Epithelial cell of esophagus (primary cell): Measurements from ENCODE around the gene RAD18.

Source experiments
- DNase-seq: peaks from one replicate; pipeline ENCODE4 v3.0.0; 2010; ENCODE audit warnings: low read depth
- H3K4me3 ChIP-seq: 2 replicates; pipeline ENCODE4 v1.5.1; 2011; ENCODE audit warnings: mild to moderate bottlenecking, low read length, control low read depth
- TF ChIP-seq, protein P1 (sequence below): IDR thresholded peaks from 2 replicates; pipeline ENCODE4 v1.5.1; 2011; ENCODE audit warnings: low read depth, mild to moderate bottlenecking, low read length, control low read depth, inconsistent platforms; ENCODE audit not compliant: insufficient read depth; ENCODE audit errors: missing control alignments

The RAD18 gene, protein sequence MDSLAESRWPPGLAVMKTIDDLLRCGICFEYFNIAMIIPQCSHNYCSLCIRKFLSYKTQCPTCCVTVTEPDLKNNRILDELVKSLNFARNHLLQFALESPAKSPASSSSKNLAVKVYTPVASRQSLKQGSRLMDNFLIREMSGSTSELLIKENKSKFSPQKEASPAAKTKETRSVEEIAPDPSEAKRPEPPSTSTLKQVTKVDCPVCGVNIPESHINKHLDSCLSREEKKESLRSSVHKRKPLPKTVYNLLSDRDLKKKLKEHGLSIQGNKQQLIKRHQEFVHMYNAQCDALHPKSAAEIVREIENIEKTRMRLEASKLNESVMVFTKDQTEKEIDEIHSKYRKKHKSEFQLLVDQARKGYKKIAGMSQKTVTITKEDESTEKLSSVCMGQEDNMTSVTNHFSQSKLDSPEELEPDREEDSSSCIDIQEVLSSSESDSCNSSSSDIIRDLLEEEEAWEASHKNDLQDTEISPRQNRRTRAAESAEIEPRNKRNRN

DNA sequence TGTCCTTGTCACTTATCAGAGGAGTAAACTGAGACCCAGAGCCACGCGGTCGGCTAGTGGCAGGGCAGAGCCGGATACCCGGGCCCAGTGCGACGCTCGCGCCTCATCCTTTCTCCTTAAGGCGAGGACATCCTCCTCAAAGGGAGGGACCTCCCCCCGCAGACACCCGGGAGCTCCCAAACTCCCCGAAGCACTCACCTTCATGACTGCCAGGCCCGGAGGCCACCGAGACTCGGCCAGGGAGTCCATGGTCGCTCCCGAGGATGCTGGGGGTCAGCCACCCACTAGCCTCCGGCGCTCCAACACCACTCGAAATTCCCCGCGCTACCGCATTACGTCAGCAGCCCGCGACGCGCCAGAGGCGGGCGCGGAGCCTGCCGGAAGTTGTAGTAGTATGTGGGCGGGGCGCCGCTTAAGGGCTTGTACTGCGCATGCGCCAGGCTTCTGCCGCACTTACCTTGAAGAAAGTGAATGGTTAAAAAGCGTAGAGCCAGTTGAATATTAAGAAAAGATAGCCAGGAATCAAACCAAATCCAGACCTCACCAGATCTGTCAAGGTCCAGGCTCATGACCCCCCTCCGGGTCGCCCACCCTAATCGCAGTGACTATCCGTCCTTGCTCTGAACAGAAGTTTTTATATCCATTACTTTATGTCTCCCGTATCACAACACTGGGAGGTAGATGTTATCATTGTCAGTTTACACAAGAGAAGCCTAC lies at the start of gene RAD18:
Gene RAD18, minus strand, starts transcription at position 336 of the 717 bp plus-strand sequence. Its CDS starts 87 bp downstream, at position 249.
- peak; percentile 91 for DNase-seq
- H3K4me3 ChIP-seq: peak within 1 kb of the TSS; percentile 77
- TF ChIP-seq, protein P1, sequence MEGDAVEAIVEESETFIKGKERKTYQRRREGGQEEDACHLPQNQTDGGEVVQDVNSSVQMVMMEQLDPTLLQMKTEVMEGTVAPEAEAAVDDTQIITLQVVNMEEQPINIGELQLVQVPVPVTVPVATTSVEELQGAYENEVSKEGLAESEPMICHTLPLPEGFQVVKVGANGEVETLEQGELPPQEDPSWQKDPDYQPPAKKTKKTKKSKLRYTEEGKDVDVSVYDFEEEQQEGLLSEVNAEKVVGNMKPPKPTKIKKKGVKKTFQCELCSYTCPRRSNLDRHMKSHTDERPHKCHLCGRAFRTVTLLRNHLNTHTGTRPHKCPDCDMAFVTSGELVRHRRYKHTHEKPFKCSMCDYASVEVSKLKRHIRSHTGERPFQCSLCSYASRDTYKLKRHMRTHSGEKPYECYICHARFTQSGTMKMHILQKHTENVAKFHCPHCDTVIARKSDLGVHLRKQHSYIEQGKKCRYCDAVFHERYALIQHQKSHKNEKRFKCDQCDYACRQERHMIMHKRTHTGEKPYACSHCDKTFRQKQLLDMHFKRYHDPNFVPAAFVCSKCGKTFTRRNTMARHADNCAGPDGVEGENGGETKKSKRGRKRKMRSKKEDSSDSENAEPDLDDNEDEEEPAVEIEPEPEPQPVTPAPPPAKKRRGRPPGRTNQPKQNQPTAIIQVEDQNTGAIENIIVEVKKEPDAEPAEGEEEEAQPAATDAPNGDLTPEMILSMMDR: no peak

DNA sequence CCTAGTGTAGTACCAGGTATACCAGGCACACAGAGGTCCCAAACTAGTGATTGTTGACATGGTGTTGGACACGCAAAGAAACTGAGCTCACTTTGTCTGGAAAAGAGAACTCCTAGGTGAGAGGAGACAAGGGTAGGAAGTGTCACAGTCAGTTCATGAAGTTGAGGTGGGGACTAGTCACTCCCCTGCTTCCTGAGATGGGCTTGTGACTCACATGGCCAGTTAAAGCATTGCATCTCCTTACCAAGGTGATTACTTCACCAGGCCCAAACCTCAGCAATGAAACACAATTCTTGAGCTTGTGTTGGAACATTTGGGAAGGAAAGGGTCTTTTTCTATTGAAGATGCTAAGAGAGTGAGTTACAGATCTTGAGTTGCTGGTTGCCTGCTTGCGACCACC lies 49.2 kb upstream of the RAD18 start:
- TF ChIP-seq, protein P1: no peak
- peak; percentile 36 for DNase-seq
- no peak overlapping the region for H3K4me3 ChIP-seq

DNA sequence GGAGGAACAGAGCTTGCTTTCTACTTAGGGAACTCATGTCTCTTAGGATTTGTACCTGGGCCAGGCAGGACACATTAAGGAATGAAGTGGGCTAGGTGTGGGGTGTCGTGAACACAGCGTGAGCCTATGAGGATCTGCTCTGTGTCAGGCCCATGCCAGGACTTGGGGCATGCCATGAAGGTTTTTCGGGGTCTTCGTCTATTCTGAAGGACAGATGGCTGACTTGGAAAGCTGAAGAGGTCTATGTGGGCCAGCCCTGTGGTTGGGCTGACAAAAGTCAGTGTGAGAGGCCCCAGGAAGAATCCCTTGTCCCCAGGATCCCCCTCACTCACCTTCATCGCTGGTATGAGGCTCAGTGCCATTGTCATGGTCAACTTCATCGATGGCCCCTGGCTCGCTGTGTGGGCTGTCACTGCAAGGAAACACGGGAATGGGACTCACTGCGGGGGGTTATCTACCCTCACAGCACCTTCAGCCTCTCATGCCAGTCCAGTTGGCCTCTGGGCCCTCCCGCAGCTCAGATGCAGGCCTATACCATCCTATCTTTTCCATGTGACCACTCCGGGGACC lies 46.8 kb upstream of the RAD18 start:
- TF ChIP-seq, protein P1: no peak
- H3K4me3 ChIP-seq: no peak overlapping the region
- DNase-seq: no peak

DNA sequence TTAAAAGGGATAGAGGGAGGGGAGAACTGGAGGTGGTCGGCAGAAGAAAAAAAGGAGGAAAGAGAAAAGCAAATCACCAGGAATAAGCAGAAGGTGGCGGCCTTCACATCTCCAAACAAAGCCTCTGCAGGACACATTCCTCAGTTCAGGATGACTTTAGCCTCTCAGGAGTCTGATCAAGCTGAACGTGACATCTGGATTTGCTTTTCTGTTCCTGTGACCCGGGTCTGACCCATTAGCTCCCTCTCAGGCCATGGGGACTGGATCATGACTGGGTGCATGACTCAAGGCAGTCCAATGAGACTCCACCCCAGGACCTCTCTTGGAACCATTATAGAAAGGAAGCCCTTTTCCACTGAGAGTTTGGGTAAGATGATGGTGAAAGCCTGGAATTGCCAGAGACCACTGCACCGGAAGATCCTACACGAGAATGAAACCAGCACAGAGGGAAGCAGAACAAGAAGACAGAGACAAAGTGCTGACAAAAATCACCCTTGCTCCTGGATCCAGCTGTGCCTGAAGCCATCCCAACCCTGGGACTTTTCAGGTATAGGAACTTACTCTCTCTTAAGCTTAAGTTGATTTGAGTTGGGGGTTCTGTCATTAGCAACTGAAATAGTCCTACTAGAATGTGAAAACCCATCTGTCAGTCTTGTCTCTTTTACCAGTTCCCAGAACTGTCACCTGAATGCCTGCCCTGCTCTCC lies 45.4 kb upstream of the RAD18 start:
- no peak for DNase-seq
- H3K4me3 ChIP-seq: no peak overlapping the region
- TF ChIP-seq, protein P1: no peak

DNA sequence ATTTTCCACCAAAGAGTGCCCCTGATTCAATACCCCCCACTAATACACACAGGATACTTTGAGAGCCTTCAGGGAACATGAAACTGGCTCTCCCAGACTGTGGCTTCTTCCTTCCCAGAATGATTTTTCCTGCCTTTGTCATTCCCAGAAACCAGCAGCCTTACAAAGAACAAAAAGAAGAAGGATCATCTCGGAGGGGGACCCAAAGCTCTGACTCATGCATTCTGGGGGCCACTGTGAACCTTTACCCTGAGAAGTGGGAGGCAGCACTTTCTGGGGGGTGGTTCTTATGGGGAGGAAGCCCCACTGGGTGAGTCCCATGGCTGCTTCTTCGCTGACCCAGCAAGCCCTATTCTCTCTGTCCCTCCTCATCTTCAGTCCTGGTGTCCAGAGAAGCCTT lies 44.7 kb upstream of the RAD18 start:
- TF ChIP-seq, protein P1: no peak
- no peak overlapping the region for H3K4me3 ChIP-seq
- no peak for DNase-seq

DNA sequence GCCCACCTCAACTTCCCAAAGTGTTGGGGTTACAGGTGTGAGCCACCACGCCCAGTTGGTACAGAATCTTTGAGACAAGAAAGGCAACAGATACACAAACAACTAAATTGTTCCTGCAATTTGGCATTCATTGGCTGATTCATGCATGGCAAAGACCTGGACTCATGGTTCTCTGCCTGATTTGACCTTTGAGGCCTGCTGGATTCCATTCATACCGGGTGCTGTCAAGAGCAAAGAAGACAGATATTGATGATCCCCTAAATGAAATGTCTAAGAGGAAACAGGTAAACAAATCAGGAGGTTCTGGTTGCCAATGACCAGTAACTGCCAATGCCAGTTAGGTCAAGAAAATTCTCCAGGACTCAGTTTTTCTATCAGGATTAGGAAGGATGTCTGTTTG lies 43.9 kb upstream of the RAD18 start:
- TF ChIP-seq, protein P1: no peak
- no peak for DNase-seq
- no peak overlapping the region for H3K4me3 ChIP-seq
